ENCODE measurements around the gene ZNHIT6.

DNA sequence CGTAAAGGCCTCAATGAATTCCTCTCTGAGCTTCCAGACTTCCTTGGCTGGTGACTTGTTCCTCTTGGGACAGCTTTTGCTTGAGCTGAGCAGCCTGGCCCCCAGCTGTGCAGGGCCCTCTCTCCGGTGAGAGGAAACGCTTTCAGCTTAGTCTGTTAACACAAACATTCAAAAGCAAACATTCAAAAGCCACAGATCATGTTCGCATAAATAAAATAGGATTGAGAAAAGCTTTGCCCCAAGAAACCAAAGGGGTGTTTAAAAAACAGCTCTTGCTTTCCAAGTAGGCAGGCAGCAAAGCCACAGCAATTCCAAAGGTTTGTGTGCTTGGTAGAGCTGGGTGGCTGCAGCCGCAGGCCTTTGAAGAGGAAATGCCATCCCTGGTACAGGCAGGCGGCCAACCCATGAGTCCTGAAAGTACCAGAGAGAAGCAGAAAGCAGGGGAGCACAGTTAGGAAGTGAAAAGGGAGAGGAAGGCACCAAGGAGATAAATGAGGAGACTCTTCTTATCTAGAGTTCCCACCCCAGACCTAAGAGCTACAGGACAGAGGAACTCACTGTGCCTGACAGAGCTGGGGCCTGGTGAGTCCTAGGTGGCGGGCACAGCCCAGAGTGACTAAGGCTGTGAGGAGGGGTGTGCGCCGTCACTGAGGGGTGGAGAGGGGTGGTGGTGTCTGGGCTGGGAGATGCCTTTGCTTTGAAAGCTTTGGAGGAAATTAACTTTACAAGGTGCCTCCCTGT is 79.3 kb downstream of the ZNHIT6 start:
- TF ChIP-seq, protein P1, sequence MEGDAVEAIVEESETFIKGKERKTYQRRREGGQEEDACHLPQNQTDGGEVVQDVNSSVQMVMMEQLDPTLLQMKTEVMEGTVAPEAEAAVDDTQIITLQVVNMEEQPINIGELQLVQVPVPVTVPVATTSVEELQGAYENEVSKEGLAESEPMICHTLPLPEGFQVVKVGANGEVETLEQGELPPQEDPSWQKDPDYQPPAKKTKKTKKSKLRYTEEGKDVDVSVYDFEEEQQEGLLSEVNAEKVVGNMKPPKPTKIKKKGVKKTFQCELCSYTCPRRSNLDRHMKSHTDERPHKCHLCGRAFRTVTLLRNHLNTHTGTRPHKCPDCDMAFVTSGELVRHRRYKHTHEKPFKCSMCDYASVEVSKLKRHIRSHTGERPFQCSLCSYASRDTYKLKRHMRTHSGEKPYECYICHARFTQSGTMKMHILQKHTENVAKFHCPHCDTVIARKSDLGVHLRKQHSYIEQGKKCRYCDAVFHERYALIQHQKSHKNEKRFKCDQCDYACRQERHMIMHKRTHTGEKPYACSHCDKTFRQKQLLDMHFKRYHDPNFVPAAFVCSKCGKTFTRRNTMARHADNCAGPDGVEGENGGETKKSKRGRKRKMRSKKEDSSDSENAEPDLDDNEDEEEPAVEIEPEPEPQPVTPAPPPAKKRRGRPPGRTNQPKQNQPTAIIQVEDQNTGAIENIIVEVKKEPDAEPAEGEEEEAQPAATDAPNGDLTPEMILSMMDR (IDR thresholded peaks at IDR 0.05 in 2 of 3, conservative IDR thresholded peaks at IDR 0.05 in 1 of 3; ENCODE audit: control insufficient read depth in 2 of 3, extremely low read depth in 1 of 3, insufficient read depth in 1 of 3, low read depth in 3 of 3, low read length in 3 of 3), result no peak
- TF ChIP-seq, protein P2, sequence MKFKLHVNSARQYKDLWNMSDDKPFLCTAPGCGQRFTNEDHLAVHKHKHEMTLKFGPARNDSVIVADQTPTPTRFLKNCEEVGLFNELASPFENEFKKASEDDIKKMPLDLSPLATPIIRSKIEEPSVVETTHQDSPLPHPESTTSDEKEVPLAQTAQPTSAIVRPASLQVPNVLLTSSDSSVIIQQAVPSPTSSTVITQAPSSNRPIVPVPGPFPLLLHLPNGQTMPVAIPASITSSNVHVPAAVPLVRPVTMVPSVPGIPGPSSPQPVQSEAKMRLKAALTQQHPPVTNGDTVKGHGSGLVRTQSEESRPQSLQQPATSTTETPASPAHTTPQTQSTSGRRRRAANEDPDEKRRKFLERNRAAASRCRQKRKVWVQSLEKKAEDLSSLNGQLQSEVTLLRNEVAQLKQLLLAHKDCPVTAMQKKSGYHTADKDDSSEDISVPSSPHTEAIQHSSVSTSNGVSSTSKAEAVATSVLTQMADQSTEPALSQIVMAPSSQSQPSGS (IDR thresholded peaks at IDR 0.05; ENCODE audit: low read length), result no peak
- TF ChIP-seq POLR2A (IDR thresholded peaks at IDR 0.05; ENCODE audit: low read depth, low read length) (no peak), SUPT20H (IDR thresholded peaks at IDR 0.05; ENCODE audit: borderline replicate concordance, control insufficient read depth, low read depth, low read length) (no peak), NR2F1 (conservative IDR thresholded peaks at IDR 0.05) (no peak), FOXM1 (IDR thresholded peaks at IDR 0.05; ENCODE audit: low read depth, low read length) (no peak), SRF (IDR thresholded peaks at IDR 0.05; ENCODE audit: low read depth in 2 of 2, low read length in 2 of 2) (no peak), EP300 (IDR thresholded peaks at IDR 0.05; ENCODE audit: borderline replicate concordance in 1 of 2, control insufficient read depth in 1 of 2, low read depth in 2 of 2, low read length in 2 of 2) (no peak)
- TF ChIP-seq, protein P3, sequence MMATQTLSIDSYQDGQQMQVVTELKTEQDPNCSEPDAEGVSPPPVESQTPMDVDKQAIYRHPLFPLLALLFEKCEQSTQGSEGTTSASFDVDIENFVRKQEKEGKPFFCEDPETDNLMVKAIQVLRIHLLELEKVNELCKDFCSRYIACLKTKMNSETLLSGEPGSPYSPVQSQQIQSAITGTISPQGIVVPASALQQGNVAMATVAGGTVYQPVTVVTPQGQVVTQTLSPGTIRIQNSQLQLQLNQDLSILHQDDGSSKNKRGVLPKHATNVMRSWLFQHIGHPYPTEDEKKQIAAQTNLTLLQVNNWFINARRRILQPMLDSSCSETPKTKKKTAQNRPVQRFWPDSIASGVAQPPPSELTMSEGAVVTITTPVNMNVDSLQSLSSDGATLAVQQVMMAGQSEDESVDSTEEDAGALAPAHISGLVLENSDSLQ (IDR thresholded peaks at IDR 0.05), result no peak

Data from GM12878 (cell line).